Measurements from ENCODE around the gene SLK.

DNA sequence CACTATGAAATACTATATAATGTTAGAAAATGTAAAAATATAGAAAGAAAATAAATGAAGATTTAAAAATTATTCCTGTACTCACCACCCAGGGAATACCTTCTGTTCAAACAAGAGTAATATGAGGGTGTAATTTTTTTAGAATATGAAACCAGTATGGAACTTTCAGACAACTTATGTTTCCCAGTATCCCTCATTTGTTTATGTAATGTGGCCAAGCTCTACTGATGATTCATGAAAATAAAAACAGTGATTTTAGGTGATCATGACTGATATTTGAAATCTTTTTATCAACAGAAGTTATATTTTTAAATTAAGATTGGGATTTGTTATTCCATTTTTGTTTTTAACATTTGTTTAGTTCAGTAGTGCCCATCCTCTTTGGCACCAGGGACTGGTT is 18.8 kb downstream of the SLK start:
- TF ChIP-seq, protein P1, sequence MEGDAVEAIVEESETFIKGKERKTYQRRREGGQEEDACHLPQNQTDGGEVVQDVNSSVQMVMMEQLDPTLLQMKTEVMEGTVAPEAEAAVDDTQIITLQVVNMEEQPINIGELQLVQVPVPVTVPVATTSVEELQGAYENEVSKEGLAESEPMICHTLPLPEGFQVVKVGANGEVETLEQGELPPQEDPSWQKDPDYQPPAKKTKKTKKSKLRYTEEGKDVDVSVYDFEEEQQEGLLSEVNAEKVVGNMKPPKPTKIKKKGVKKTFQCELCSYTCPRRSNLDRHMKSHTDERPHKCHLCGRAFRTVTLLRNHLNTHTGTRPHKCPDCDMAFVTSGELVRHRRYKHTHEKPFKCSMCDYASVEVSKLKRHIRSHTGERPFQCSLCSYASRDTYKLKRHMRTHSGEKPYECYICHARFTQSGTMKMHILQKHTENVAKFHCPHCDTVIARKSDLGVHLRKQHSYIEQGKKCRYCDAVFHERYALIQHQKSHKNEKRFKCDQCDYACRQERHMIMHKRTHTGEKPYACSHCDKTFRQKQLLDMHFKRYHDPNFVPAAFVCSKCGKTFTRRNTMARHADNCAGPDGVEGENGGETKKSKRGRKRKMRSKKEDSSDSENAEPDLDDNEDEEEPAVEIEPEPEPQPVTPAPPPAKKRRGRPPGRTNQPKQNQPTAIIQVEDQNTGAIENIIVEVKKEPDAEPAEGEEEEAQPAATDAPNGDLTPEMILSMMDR (IDR thresholded peaks at IDR 0.05): no peak
- TF ChIP-seq TCF7L2 (IDR thresholded peaks at IDR 0.05; ENCODE audit: low read depth, low read length) (no peak), POLR2AphosphoS5 (IDR thresholded peaks at IDR 0.05; ENCODE audit: low read depth, low read length) (no peak)
- TF ChIP-seq, protein P2, sequence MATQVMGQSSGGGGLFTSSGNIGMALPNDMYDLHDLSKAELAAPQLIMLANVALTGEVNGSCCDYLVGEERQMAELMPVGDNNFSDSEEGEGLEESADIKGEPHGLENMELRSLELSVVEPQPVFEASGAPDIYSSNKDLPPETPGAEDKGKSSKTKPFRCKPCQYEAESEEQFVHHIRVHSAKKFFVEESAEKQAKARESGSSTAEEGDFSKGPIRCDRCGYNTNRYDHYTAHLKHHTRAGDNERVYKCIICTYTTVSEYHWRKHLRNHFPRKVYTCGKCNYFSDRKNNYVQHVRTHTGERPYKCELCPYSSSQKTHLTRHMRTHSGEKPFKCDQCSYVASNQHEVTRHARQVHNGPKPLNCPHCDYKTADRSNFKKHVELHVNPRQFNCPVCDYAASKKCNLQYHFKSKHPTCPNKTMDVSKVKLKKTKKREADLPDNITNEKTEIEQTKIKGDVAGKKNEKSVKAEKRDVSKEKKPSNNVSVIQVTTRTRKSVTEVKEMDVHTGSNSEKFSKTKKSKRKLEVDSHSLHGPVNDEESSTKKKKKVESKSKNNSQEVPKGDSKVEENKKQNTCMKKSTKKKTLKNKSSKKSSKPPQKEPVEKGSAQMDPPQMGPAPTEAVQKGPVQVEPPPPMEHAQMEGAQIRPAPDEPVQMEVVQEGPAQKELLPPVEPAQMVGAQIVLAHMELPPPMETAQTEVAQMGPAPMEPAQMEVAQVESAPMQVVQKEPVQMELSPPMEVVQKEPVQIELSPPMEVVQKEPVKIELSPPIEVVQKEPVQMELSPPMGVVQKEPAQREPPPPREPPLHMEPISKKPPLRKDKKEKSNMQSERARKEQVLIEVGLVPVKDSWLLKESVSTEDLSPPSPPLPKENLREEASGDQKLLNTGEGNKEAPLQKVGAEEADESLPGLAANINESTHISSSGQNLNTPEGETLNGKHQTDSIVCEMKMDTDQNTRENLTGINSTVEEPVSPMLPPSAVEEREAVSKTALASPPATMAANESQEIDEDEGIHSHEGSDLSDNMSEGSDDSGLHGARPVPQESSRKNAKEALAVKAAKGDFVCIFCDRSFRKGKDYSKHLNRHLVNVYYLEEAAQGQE (IDR thresholded peaks at IDR 0.05; ENCODE audit: insufficient read depth in 1 of 2, low read depth in 2 of 2, low read length in 1 of 2): no peak

Measured in Panc1 (cell line).